HG03342 (cell line): Measurements from ENCODE around the gene TMEM39A.

ENCODE experiments used
- ATAC-seq: cut with Tn5 transposase; IDR thresholded peaks from one replicate; pipeline ENCODE4 v1.9.1; 2021; ENCODE audit warnings: mild to moderate bottlenecking, moderate library complexity; ENCODE audit not compliant: unreplicated experiment

The TMEM39A gene

GRCh38 chr3:119463171-119464169 is at the start of gene TMEM39A:
TMEM39A (minus strand) TSS chr3:119463615; CDS start chr3:119462074, 1,541 bp downstream.
- peak; percentile 91 for ATAC-seq

GRCh38 chr3:119510690-119511089 is 47.3 kb upstream of the TMEM39A start:
- no peak for ATAC-seq

GRCh38 chr3:119508172-119508845 is 44.9 kb upstream of the TMEM39A start:
- peak; percentile 61 for ATAC-seq

GRCh38 chr3:119507404-119507803 is 44.0 kb upstream of the TMEM39A start:
- no peak for ATAC-seq

GRCh38 chr3:119506631-119507030 is 43.2 kb upstream of the TMEM39A start:
- no peak for ATAC-seq

GRCh38 chr3:119500901-119501300 is 37.5 kb upstream of the TMEM39A start:
- no peak for ATAC-seq

- ATAC-seq = no peak
These were observed 36.9 kb upstream of the TMEM39A start for GRCh38 chr3:119500265-119500664.

- peak; percentile 98 for ATAC-seq
These were observed 35.0 kb upstream of the TMEM39A start, which contains the start of gene TIMMDC1 for GRCh38 chr3:119498186-119499011. TIMMDC1 (plus strand) TSS chr3:119498547; CDS start chr3:119498734, 187 bp downstream.

GRCh38 chr3:119497820-119498185 is 34.4 kb upstream of the TMEM39A start:
- ATAC-seq = no peak

- no peak for ATAC-seq
These were observed 31.2 kb upstream of the TMEM39A start for GRCh38 chr3:119494597-119494996.

GRCh38 chr3:119492810-119493209 is 29.4 kb upstream of the TMEM39A start:
- no peak for ATAC-seq

- ATAC-seq = no peak
These were observed 28.7 kb upstream of the TMEM39A start for GRCh38 chr3:119492128-119492527.

GRCh38 chr3:119490153-119490552 is 26.7 kb upstream of the TMEM39A start:
- no peak for ATAC-seq

GRCh38 chr3:119485563-119485962 is 22.1 kb upstream of the TMEM39A start:
- ATAC-seq = no peak

- ATAC-seq = no peak
These were observed 19.7 kb upstream of the TMEM39A start for GRCh38 chr3:119483101-119483500.

- ATAC-seq = no peak
These were observed 17.7 kb upstream of the TMEM39A start for GRCh38 chr3:119481079-119481478.

- ATAC-seq = no peak
These were observed 7.5 kb upstream of the TMEM39A start for GRCh38 chr3:119470866-119471265.

GRCh38 chr3:119469418-119470189 is 6.2 kb upstream of the TMEM39A start:
- ATAC-seq = no peak

GRCh38 chr3:119468041-119468440 is 4.6 kb upstream of the TMEM39A start:
- no peak for ATAC-seq

- ATAC-seq = no peak
These were observed 6.2 kb downstream of the TMEM39A start for GRCh38 chr3:119457246-119457645.
